Fibroblast of skin of abdomen (primary cell): ENCODE measurements around the gene ABCD4.
A peak's percentile ranks its signal among the peaks of the same experiment; 100 is the strongest.

Source experiments
- DNase-seq: peaks from one replicate; pipeline ENCODE4 v3.0.0-alpha.2; 2013

The ABCD4 gene

DNA sequence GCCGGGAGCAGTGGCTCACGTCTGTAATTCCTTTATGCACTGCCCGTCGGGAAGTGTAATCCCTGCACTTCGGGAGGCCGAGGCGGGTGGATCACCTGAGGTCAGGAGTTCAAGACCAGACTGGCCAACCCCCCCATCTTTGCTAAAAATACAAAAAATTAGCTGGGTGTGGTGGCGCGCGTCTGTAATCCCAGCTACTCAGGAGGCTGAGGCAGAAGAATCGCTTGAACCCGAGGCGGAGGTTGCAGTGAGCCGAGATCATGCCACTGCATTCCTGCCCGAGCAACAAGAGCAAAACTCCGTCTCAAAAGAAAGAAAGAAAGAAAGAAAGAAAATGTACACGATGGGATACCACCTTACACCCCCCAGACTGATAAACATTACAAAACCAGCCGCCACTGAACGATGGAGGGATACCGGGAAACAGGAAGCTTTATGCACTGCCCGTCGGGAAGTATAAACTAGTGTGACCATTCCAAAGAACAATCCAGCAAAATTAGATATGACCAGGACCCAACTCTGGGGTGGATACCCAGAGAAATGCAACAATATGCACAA lies 1.1 kb downstream of the ABCD4 start:
- DNase-seq = no peak

DNA sequence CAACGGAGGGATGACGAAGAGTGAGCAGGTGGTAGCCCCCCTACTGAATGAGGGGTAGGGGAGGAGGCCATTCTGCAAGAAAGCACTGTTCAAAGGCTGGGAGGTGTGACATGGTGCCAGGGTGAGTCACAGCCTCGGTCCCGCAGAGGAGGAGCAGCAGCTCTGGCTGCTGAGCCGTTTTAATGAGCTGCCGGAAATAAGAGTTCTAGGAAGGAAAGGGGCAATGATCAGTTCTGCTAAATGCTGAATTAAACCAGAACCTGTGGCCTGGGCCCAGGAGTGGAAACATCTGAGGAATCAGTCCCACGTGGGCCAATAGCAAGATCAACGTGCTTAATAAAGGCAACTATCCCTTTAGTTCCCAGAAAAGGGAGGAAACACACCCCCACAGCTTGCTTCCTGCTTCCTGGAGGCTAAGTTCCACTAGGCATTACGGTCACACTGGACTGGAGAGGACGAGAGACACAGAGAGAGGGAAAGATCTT lies 3.6 kb downstream of the ABCD4 start:
- no peak for DNase-seq

DNA sequence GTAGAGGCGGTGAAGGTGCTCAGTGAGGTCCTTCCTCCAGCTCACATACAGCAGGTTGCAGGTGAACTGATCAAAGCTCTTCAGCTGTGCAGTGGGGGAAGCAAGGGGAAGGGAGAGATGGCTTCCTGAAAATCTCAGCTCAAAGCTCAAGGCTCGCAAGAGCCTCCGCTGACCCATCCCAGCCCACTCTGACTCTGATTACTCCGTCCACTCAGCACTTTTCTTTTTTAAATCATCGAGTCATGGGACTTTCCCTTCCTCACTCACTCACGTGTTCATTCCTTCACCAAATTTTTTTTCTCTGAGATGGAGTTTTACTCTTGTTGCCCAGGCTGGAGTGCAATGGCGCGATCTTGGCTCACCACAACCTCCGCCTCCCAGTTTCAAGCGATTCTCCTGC lies 4.7 kb downstream of the ABCD4 start:
- no peak for DNase-seq

DNA sequence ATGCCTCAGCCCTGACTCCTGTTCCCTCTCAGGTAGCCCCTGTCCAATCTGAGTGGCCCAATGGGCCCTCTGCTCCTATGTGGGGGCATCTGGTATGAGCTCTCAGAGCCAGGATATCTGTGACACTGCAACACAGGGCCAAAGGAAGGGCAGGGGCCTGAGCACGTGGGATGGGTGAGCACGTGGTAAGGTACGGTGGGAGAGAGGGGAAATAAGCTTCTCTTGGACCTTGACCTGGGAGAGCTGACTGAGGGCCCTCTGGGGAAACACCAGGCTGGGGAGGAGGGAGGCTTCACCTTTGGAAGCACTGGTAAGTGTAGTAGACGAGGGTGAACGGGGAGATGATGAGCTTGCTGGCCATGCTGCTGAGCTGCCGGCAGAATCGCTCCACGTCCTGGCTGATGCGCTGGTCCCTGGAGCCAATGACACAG lies 6.7 kb downstream of the ABCD4 start:
- DNase-seq = no peak

DNA sequence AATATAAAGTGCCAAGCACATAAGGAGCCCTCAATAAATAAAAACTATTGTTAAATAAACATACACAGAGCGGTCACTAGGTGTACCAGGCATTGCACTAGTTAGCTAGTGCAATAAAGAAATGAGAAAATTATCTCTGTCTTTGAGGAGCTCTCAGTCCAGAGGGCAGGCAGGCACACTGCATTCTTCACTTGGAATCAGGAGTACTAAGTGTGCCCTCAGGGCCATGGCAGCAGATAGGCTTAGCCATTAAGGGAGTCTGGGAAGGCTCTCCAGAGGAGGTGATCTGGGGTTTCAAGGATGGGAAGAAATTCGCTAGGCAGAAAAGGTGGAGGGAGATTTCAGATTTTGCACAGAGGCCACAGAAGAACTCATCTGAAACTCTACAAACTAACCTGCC lies 9.1 kb downstream of the ABCD4 start:
- DNase-seq = no peak

DNA sequence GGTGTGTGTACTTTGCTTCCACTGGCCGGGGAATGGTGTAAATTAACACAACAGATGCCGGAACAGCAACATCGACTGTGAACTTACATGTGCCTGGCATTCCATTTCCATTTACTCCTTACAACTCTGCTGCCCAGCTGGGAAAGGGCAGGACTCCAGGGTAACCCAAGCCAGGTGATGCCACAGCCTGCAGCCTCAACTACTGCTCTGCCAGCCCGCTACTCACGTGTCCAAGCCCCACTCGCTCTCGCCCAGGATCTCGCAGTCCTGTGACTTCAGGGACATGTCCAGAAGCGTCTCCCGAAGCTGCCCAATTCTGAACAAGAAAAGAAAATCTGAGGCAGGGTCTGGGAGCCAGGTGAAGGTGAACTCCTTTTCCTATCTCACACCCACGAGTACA lies 10.7 kb downstream of the ABCD4 start:
- no peak for DNase-seq

DNA sequence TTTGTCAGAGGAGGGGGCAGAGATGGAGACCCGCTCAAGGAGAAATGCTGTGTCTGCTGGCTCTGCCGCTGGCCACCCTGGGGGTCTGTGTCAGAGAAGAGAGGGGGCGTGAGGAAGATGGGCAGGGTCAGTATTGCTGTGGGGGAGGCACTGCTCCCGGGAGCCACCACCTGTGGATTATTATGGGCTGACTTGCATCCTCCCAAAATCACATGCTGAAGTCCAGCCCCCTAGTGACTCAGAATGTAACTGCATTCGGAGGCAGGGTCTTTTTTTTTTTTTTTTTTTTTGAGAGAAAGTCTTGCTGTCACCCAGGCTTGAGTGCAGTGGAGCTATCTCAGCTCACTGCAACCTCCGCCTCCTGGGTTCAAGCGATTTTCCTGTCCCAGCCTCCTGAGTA lies 12.3 kb downstream of the ABCD4 start:
- DNase-seq = peak; percentile 18

DNA sequence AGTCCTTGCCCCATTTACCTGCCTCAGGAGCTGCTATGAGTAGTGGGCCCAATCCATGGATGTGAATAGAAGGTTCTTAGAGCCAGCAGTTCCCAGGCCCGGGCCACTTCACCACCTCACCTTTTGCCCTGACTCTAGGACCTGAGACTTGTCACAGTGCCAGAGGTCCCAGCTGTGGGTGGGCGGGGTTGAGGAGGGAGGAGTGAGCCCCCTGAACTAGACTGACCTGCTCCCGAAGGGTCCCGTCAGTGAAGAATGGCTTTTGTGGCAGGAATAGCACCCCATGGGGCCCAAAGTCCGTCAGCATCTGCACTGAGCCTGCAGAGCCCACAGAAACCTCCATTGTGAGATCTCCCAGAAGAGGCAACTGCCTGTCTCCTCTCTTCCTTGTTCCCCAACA lies 12.9 kb downstream of the ABCD4 start:
- DNase-seq = no peak

DNA sequence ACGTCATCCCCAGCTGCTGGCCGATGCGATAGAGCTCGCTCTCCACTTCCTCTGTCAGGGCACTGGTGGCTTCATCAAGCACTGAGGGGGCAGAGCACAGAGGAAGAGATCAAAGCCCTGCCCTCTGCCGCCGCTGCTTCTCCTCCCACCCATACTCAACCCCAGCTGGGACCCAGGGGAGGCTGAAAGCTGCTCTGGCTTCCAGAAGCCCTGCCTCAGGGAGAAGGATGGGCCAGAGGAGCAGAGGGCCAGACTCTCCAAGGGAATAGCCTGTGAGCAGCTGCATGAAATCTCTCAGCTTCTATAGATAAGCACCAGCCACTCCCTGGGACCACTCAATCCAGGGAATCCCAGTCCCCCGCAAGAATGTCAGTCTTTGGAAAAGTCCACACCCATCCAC lies 16.0 kb downstream of the ABCD4 start:
- DNase-seq = no peak

DNA sequence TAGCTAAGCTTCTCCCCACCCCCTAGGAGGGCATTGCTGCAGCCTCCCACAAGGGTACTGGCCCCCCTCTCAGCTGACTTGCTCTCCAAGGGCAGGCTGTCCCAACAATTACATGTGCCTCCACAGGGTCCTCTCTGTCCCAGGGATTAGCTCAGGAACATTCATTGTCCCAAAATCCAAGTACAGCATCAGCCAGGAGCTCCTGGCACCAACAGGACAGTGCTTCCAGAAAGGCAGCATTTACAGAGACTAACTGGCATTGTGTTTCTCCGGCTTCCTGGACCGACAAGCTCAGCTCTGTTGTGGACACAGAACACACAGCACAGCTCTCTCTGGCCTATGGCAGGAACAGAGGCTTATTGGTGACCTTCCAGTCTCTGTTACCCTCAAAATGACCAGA lies 21.7 kb downstream of the ABCD4 start:
- DNase-seq = no peak

DNA sequence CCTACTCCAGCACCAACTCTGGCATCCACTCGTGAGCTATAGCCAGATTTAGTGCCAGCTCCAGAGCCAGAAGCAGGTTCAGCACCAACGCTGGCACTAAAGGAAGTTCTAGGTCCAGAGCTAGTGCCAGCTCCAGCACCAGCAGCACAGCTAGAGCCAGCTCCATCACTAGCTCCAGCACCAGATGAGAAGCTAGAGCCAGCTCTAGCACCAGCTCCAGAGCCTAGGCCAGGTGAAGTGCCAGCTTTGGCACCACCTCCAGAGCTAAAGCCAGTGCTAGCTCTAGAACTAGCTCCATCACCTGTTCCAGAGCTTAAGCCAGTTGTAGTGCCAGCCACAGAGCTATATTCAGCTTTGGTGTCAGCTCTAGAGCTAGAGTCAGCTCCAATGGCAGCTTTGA lies 24.7 kb downstream of the ABCD4 start:
- no peak for DNase-seq

DNA sequence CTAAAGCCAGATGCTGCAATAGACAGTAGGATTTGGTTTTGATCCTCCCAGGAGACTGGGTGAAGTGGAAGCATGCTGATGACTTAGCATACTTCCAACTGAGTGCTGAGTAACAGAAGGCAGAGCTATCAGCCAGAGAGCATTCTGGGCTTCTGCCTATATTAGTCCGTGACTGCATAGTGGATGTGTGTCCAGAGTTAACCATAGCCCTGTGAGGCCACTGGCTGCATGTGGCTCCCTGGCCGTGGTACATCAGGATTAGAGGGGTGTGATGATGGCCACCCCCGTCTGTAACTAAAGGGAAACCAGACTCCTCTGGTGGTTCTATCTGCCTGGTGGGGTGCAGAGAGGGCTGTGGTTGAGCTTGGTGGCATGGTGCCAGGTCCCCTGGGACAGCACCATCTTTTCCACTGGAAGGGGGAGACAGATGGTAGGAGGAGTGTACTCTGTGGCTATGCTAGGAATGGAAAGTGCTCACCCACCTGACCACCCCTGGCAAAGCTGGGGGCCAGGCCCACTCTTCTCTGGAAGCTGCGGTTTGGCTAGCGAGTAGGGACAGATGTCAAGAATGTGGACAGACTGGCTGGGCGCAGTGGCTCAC lies 27.4 kb downstream of the ABCD4 start:
- peak; percentile 87 for DNase-seq

DNA sequence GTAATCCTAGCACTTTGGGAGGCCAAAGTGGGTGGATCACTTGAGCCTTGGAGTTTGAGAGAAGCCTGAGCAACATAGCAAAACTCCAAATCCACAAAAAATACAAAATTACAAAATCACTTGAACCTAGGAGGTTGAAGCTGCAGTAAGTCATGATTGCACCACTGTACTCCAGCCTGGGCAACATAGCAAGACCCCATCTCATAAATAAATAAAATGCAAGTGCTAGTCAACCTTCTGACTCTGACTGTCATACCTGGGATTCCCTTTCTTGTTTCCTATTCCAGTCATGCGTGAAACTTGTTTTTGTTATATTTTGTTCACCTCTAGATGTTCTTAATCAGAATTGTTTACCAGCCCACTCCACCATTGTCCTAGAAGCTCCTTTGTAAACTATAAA lies 31.4 kb downstream of the ABCD4 start:
- DNase-seq = no peak

DNA sequence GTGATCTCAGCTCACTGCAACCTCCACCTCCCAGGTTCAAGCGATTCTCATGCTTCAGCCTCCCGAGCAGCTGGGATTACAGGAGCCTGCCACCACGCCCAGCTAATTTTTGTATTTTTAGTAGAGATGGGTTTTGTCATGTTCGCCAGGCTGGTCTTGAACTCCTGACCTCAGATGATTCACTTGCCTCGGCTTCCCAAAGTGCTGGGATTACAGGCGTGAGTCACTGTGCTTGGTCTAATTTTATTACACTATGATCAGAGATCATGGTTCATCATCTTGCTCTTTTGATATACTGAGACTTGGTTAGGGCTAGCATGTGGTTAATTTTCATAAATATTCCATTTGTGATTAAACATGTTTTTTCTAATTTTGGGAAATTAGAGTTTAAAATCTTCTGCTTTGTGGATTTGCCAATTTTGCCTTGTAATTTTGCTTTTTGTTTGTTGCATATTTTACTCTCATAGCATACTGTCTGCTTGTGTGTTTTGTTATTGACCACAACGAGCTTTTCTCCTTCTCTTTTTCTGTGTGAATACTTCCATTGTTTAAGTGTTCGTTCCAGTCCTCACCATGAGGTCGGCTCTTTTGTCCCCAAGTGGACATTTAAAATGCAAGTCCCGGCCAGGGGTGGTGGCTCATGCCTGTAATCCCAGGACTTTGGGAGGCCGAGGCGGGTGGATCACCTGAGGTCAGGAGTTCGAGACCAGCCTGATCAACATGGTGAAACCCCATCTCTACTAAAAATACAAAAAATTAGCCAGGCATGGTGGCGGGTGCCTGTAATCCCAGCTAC lies 32.2 kb downstream of the ABCD4 start:
- peak; percentile 70 for DNase-seq

DNA sequence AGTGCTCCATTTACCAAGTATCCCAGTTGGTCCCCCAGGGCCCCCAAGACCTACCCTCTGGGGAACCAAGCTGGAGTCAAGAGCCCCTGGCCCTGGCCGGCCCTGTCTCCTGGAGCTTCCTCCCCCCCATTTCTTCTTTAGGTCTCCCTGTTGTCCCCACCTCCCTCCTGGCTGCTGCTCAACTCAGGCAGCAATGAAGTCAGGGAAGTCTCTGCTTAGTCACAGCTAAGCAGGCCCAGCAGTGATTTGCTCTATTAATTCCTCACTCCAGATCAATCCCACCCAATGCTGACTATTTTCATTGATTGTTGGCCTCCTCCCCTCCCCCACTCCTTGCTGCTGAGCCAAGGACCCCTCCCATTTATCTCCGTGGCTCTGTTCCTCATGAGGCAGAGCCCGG lies 35.1 kb downstream of the ABCD4 start:
- no peak for DNase-seq

DNA sequence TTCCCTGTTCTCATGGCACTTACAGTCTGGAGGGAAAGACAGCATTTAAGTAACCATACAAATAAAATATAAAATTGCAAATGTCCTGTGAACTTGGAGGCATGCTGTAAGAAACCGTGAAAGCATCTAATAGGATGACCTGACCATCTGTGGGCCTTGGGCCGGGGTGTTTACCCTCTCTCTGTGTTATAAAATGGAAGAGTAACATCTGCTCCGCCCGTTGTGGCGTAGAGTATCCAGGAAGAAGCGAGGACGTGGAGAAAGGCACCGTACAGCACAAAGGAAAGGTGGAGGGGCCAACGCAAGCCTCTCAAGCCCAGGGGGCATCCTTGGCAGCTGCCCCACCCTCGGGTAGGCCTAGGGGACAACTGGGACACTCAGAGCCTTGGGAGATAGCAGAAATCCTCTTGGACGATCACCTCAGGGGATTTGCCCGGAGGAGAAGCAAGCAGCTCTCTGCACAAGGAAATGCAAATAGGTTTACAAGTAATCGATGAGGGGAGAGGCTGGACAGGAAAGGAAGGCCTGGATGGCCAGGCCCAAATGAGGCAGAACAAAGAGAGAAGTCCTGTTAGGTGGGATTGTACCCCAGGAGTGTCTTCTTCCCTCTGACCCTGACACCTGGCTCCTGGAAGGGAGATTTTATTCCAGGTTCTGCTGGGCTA lies 37.3 kb downstream of the ABCD4 start:
- no peak for DNase-seq

DNA sequence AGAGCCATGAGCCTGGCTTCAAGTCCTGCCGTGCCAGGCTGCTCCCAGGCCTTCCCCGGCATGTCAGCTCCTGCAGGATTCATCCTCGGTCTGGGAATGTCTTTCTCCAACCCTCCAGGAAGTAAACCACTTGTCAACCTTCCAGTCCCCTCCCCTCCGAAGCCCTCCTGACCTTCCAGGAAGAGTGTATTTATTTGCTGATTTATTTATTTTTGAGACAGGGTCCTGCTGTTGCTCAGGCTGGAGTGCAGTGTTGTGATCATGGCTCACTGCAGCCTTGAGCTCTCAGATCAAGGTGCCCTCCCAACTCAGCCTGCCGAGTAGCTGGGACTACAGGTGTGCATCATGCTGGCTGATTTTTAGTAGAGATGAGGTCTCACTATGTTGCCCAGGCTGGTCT lies 38.8 kb downstream of the ABCD4 start:
- DNase-seq = no peak

DNA sequence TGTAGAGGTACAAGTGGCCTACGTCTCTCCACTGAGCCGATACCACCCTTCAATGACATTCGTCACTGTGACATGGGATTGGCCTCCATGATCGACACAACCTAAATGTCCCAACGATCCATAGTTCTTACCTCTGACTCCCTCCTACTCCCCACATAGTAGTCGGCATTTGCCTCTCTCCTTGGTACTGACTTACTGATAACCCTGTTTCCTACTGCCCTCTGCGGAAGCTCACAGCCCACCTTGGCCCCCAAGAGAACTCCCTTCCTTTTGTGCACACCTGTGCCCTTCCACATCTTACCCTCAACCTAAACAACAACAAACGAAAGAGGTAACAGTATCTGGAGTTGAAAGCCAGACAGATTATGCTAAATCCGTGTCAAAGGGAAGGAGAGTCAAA lies 39.6 kb downstream of the ABCD4 start:
- DNase-seq = no peak

DNA sequence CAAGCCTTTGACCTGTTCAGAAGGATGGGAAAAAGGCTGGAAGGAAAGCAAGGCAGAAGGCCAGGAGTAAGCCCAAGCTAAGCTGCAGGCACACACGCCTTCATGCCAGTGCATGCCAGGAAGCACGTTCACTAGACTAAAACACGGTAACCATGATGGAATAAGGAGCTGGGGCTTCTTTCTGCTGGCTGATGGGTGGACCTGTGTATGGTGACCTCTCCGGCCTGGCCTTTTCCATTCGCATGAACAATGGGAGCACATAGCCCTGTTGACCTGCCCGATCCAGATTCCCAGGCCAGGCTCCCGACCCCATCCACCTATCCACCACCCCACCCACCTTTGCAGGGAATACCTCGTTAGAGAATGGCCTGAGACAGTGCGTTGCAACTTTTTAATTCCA lies 40.7 kb downstream of the ABCD4 start:
- DNase-seq = no peak

DNA sequence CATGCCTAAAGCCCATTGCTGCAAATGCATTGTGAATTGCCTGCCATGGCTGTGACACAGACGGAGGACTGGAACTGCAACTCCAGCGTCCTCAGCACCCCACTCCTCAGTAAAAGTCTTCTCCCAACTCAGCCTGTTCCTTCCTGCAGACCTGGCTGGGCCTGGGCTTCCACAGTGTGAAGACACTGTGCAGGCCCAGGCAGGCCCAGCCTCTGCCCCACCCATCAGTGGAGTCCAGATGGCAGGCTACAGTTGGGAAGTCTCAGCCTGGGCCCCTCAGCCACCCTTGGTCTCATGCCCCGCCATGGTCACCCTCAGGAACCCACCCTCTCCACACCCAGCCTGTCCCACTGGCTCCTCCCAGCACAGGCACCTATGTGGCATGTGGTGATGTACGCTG lies 41.4 kb downstream of the ABCD4 start:
- no peak for DNase-seq

DNA sequence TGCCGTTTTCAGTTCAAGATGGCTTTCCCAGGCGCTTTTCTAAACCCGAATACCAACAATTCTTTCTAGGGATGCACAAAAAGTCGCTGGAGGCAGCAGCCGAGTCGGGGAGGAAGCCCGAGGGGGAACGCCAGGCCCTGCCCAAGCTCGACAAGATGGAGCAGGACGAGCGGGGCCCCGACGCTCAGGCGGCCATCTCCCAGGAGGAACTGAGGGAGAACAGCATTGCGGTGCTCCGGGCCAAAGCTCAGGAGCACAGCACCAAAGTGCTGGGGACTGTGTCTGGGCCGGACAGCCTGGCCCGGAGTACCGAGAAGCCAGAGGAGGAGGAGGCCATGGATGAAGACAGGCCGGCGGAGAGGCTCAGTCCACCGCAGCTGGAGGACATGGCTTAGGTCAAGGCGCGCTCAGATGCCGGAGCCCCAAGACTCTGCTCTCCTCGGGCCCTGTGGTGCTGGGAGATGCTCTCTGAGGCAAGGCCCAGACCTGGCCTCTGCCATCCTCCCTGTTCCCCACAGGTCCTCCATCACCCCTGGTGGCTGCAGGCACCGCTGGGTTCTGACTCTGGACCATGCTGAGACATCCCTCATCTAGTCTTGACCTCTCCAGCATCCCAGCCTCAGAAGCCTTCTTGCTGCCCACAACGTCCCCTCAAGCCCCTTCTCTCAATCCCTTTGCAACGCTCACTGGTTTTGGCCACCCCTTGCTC lies 42.1 kb downstream of the ABCD4 start:
- DNase-seq = no peak

DNA sequence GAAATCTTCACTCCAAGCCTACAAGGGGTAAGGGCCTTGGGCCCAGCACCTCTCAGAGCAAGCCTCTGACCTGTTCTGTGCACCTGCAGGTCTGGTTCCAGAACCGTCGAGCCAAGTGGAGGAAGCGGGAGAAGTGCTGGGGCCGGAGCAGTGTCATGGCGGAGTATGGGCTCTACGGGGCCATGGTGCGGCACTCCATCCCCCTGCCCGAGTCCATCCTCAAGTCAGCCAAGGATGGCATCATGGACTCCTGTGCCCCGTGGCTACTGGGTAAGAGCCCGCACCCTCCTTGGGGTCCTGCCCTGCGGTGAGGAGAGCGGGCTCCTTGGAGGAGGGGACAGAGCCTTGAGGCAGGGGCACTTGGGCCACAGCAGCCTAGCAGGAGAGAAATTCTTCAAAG lies 43.2 kb downstream of the ABCD4 start:
- DNase-seq = no peak

DNA sequence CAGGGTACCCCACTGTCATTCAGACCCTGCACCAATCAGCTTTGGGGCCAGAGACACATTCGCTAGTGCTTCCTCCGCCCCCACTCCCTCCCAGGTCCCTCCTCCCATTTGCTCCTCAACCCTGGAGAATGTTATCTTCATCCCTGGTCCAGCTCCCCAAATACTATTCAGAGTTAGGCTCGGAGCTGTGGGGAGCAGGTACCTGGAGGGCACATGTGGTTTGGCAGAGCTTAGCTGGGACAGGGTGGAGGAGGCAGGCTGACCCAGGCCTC lies 44.0 kb downstream of the ABCD4 start:
- DNase-seq = no peak
